Neural crest cell (in vitro differentiated cells): ENCODE results near the gene CASP7. TPM values are rescaled to one million over a fixed set of nuclear protein-coding genes. Genes with fewer than 3 reads are reported as not detected.

Experiments used
- DNase-seq: peaks from one replicate; pipeline ENCODE4 v3.0.0; 2021; ENCODE audit warnings: low read depth, mixed read lengths, low spot score
- H3K27ac Mint-ChIP-seq: one replicate; pipeline ENCODE4 v1.8.0; 2021; ENCODE audit warnings: mild to moderate bottlenecking, mixed read lengths; ENCODE audit not compliant: unreplicated experiment
- H3K27me3 Mint-ChIP-seq: 2 replicates; pipeline ENCODE4 v1.8.0; 2021; ENCODE audit warnings: low read depth, mild to moderate bottlenecking, mixed read lengths
- H3K36me3 Mint-ChIP-seq: 2 replicates; pipeline ENCODE4 v1.8.0; 2021; ENCODE audit warnings: low read depth, mild to moderate bottlenecking, mixed read lengths
- H3K4me1 Mint-ChIP-seq: 2 replicates; pipeline ENCODE4 v1.8.0; 2021; ENCODE audit warnings: mixed read lengths
- H3K4me3 Mint-ChIP-seq: one replicate; pipeline ENCODE4 v1.8.0; 2021; ENCODE audit warnings: mild to moderate bottlenecking, mixed read lengths
- H3K9me3 Mint-ChIP-seq: 2 replicates; pipeline ENCODE4 v1.8.0; 2021; ENCODE audit warnings: mixed read lengths
- total RNA-seq: library from RNA; stranded (reverse); gene quantifications from 2 replicates; pipeline ENCODE4 v1.2.1, GENCODE V29; 2021
- TF ChIP-seq, protein P1 (sequence below): fragments of 200-600 bp; sonication (generic); conservative IDR thresholded peaks from 2 replicates; pipeline ENCODE4 v1.5.0; 2021; ENCODE audit warnings: antibody characterized with exemption, mild to moderate bottlenecking

Gene CASP7
- total RNA-seq, 1 donor from 2014 or later = 16.6 TPM

DNA sequence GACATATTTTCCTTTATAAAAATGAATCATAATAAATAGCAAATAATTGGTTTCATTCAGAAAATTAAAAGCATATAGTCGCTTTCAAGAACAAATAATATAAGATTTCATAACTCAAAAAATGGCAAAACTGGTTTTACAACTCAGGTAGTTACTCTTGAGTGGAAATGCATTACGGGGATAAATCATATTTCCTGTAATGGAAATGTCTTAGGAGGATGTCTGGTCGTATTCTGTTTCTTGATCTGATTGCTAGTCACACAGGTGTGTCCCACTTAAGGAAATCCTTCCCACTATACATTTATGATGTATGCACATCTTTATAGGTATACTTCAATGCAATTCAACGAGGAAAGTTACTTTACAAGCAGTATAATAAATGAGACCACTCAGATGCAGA, 36.5 kb upstream of the CASP7 start:
- peaks cover 16% of the 10 kb centered on the region for H3K4me1 Mint-ChIP-seq
- no peaks in the 10 kb centered on the region for H3K36me3 Mint-ChIP-seq
- no peaks in the 10 kb centered on the region for H3K27me3 Mint-ChIP-seq
- H3K4me3 Mint-ChIP-seq = no peak overlapping the region
- DNase-seq = no peak
- H3K27ac Mint-ChIP-seq = no peak overlapping the region
- TF ChIP-seq, protein P1, sequence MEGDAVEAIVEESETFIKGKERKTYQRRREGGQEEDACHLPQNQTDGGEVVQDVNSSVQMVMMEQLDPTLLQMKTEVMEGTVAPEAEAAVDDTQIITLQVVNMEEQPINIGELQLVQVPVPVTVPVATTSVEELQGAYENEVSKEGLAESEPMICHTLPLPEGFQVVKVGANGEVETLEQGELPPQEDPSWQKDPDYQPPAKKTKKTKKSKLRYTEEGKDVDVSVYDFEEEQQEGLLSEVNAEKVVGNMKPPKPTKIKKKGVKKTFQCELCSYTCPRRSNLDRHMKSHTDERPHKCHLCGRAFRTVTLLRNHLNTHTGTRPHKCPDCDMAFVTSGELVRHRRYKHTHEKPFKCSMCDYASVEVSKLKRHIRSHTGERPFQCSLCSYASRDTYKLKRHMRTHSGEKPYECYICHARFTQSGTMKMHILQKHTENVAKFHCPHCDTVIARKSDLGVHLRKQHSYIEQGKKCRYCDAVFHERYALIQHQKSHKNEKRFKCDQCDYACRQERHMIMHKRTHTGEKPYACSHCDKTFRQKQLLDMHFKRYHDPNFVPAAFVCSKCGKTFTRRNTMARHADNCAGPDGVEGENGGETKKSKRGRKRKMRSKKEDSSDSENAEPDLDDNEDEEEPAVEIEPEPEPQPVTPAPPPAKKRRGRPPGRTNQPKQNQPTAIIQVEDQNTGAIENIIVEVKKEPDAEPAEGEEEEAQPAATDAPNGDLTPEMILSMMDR = no peak
- peaks cover 2% of the 10 kb centered on the region for H3K9me3 Mint-ChIP-seq

GRCh38 chr10:113644185-113645120, 35.3 kb upstream of the CASP7 start:
- Mint-ChIP-seq H3K4me3 (no peak overlapping the region), H3K27me3 (no peaks in the 10 kb centered on the region), H3K4me1 (peaks cover 16% of the 10 kb centered on the region), H3K9me3 (peaks cover 2% of the 10 kb centered on the region), H3K27ac (peak overlapping the region; percentile 85), H3K36me3 (no peaks in the 10 kb centered on the region)
- no peak for DNase-seq
- TF ChIP-seq, protein P1 = no peak

DNA sequence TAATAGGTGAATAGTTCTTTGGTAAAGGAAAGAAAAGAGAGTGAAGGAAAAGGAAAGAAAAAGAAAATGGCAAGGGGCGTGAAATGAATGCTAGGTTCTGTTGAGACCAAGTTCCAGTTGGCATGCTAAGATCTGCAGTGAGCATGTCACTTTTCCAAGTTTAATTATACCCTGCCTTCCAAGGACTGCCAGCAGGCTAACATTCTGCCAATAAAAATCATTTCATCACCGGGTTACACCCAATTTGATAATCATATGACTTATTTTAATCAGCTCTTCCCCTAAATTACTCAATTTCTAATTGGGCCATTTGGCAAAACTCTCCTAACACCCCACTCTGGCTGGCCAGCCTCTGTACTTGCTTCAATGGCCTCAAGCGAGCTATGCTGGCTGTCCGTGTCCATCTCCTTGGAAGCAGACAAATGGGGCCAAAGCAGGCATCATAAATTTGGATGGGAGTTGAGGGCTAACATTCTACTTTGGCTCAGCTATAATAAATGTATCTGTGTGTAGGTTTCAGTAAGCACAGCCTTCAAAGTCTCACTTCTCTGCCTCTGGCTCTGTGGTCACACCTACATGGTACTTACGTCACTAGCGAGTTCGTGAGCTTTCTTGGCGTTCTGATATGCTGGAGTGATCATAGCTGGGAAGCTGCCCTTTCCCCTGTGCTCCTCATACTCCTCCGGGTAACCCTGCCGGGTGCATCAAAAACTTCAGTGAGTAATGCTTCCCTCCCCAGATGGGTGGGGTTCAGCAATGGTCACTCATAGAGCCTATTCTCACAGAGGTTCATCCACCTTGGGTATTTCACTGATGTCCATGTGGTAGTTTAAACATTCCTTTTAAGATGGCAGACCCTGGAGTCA, 33.1 kb upstream of the CASP7 start:
- H3K36me3 Mint-ChIP-seq = no peaks in the 10 kb centered on the region
- DNase-seq = no peak
- H3K4me3 Mint-ChIP-seq = no peak overlapping the region
- TF ChIP-seq, protein P1 = no peak
- H3K27ac Mint-ChIP-seq = no peak overlapping the region
- H3K9me3 Mint-ChIP-seq = peaks cover 2% of the 10 kb centered on the region
- no peaks in the 10 kb centered on the region for H3K27me3 Mint-ChIP-seq
- peaks cover 16% of the 10 kb centered on the region for H3K4me1 Mint-ChIP-seq

- peaks cover 2% of the 10 kb centered on the region for H3K9me3 Mint-ChIP-seq
- no peak overlapping the region for H3K4me3 Mint-ChIP-seq
- no peaks in the 10 kb centered on the region for H3K36me3 Mint-ChIP-seq
Observed at GRCh38 chr10:113647812-113648211, 31.9 kb upstream of the CASP7 start.

DNA sequence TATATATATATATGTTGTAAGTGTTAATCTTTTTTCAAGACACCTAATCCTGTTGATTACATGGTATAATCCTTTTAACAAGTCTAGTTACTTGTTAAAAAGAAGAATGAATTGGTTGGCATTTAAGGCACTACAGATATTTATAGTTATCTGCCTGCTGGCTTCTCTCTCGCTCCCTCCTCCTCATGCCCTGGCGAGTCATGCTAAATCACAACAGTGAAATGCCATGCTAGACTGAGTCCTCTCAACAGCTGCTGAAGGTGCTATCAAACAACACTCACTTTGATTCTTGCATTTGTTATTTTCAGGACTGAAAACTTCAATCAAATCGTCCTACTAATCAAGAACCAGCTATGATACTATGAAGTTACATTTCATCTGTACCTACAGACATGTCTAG, 31.2 kb upstream of the CASP7 start:
- Mint-ChIP-seq H3K9me3 (peaks cover 2% of the 10 kb centered on the region), H3K4me1 (peaks cover 16% of the 10 kb centered on the region), H3K4me3 (no peak overlapping the region), H3K27ac (no peak overlapping the region), H3K36me3 (no peaks in the 10 kb centered on the region), H3K27me3 (no peaks in the 10 kb centered on the region)
- TF ChIP-seq, protein P1 = no peak
- no peak for DNase-seq

More at GRCh38 chr10:113647812-113648211, 31.9 kb upstream of the CASP7 start:
- Mint-ChIP-seq H3K4me1 (peaks cover 16% of the 10 kb centered on the region), H3K27me3 (no peaks in the 10 kb centered on the region), H3K27ac (no peak overlapping the region)
- DNase-seq = no peak
- TF ChIP-seq, protein P1 = no peak
